ENCODE data around the gene LYZL1.
"Not testable (repeated sequence)": the region's sequence is repeated elsewhere in the genome, so short reads cannot be mapped to it uniquely, and the experiment has no call there.

Gene LYZL1

GRCh38 chr10:29288906-29289305, at the start of gene LYZL1:
TSS of gene LYZL1 (plus strand) at chr10:29289070. CDS start at chr10:29291868, 2,798 bp downstream.
- DNase-seq, ATAC-seq: not testable (repeated sequence)

- DNase-seq (no peak), ATAC-seq (no peak)
Measured at GRCh38 chr10:29239569-29240472, 49.0 kb upstream of the LYZL1 start.

GRCh38 chr10:29240986-29241660, 47.7 kb upstream of the LYZL1 start:
- DNase-seq (no peak), ATAC-seq (no peak)

GRCh38 chr10:29241925-29242324, 46.9 kb upstream of the LYZL1 start:
- no peak for ATAC-seq
- DNase-seq: no peak

GRCh38 chr10:29243066-29243465, 45.8 kb upstream of the LYZL1 start:
- DNase-seq (no peak), ATAC-seq (no peak)

- ATAC-seq (no peak), DNase-seq (no peak)
Measured at GRCh38 chr10:29243750-29244149, 45.1 kb upstream of the LYZL1 start.

GRCh38 chr10:29244978-29245377, 43.9 kb upstream of the LYZL1 start:
- ATAC-seq: no peak
- DNase-seq: no peak

GRCh38 chr10:29245476-29245875, 43.4 kb upstream of the LYZL1 start:
- no peak for ATAC-seq
- no peak for DNase-seq

- ATAC-seq (no peak), DNase-seq (no peak)
Measured at GRCh38 chr10:29246449-29246848, 42.4 kb upstream of the LYZL1 start.

- ATAC-seq (no peak), DNase-seq (no peak)
Measured at GRCh38 chr10:29248158-29248557, 40.7 kb upstream of the LYZL1 start.

GRCh38 chr10:29249018-29249417, 39.9 kb upstream of the LYZL1 start:
- no peak for DNase-seq
- no peak for ATAC-seq

GRCh38 chr10:29250066-29250465, 38.8 kb upstream of the LYZL1 start:
- no peak for DNase-seq
- no peak for ATAC-seq

- ATAC-seq (no peak), DNase-seq (no peak)
Measured at GRCh38 chr10:29252811-29253689, 35.8 kb upstream of the LYZL1 start.

- ATAC-seq (no peak), DNase-seq (no peak)
Measured at GRCh38 chr10:29253690-29254029, 35.2 kb upstream of the LYZL1 start.

- DNase-seq: no peak
- ATAC-seq: no peak
Measured at GRCh38 chr10:29254123-29255046, 34.5 kb upstream of the LYZL1 start.

- ATAC-seq (no peak), DNase-seq (no peak)
Measured at GRCh38 chr10:29255104-29255503, 33.8 kb upstream of the LYZL1 start.

GRCh38 chr10:29256019-29256418, 32.9 kb upstream of the LYZL1 start:
- ATAC-seq: no peak
- no peak for DNase-seq

GRCh38 chr10:29256586-29256985, 32.3 kb upstream of the LYZL1 start:
- ATAC-seq (no peak), DNase-seq (no peak)

GRCh38 chr10:29257106-29257783, 31.6 kb upstream of the LYZL1 start:
- no peak for DNase-seq
- no peak for ATAC-seq

- no peak for DNase-seq
- ATAC-seq: no peak
Measured at GRCh38 chr10:29257784-29258135, 31.1 kb upstream of the LYZL1 start.

- ATAC-seq: no peak
- DNase-seq: no peak
Measured at GRCh38 chr10:29259498-29259897, 29.4 kb upstream of the LYZL1 start.

All from stimulated activated naive CD8-positive, alpha-beta T cell treated with anti-CD3 and anti-CD28 coated beads, Interleukin-15, Interleukin-2, amounts not matched to agents 100 U/mL and 50 U/mL, for 24 hours (primary cell).